GM19438 (cell line): ENCODE data around the gene PARVG.

Source experiments
- ATAC-seq: cut with Tn5 transposase; IDR thresholded peaks from one replicate; pipeline ENCODE4 v1.9.1; 2021; ENCODE audit warnings: low read depth; ENCODE audit not compliant: unreplicated experiment

The PARVG gene

GRCh38 chr22:44193535-44193891 lies 12.8 kb downstream of the PARVG start:
- ATAC-seq = no peak

GRCh38 chr22:44194569-44194968 lies 13.8 kb downstream of the PARVG start:
- ATAC-seq = no peak

- ATAC-seq = no peak
Measured at GRCh38 chr22:44195189-44195871, 14.6 kb downstream of the PARVG start.

GRCh38 chr22:44196241-44196640 lies 15.5 kb downstream of the PARVG start:
- no peak for ATAC-seq

- no peak for ATAC-seq
Measured at GRCh38 chr22:44196731-44197131, 16.0 kb downstream of the PARVG start.

- ATAC-seq = no peak
Measured at GRCh38 chr22:44197271-44197670, 16.5 kb downstream of the PARVG start.

- no peak for ATAC-seq
Measured at GRCh38 chr22:44199164-44199563, 18.4 kb downstream of the PARVG start.

- ATAC-seq = no peak
Measured at GRCh38 chr22:44199866-44200265, 19.1 kb downstream of the PARVG start.

GRCh38 chr22:44200451-44200850 lies 19.7 kb downstream of the PARVG start:
- no peak for ATAC-seq

GRCh38 chr22:44200855-44201550 lies 20.3 kb downstream of the PARVG start:
- ATAC-seq = no peak

- ATAC-seq = no peak
Measured at GRCh38 chr22:44201665-44202064, 20.9 kb downstream of the PARVG start.

- no peak for ATAC-seq
Measured at GRCh38 chr22:44202261-44202789, 21.6 kb downstream of the PARVG start.

- no peak for ATAC-seq
Measured at GRCh38 chr22:44203203-44203602, 22.5 kb downstream of the PARVG start.

GRCh38 chr22:44204739-44205515 lies 24.2 kb downstream of the PARVG start:
- no peak for ATAC-seq

GRCh38 chr22:44205516-44206329 lies 25.0 kb downstream of the PARVG start:
- ATAC-seq = no peak

- no peak for ATAC-seq
Measured at GRCh38 chr22:44206330-44206645, 25.6 kb downstream of the PARVG start.

- no peak for ATAC-seq
Measured at GRCh38 chr22:44206696-44207095, 26.0 kb downstream of the PARVG start.

- ATAC-seq = no peak
Measured at GRCh38 chr22:44207173-44207980, 26.7 kb downstream of the PARVG start.

GRCh38 chr22:44207981-44208317 lies 27.2 kb downstream of the PARVG start:
- no peak for ATAC-seq

GRCh38 chr22:44209343-44209742 lies 28.6 kb downstream of the PARVG start:
- ATAC-seq = no peak
